RKO (cell line): Measurements from ENCODE around the gene TMEM31.
"Not testable (repeated sequence)": the region's sequence is repeated elsewhere in the genome, so short reads cannot be mapped to it uniquely, and the experiment has no call there.

Experiments
- DNase-seq: peaks from one replicate; pipeline ENCODE4 v3.0.0-alpha.2; 2016; ENCODE audit warnings: low spot score

Gene TMEM31

GRCh38 chrX:103726477-103726876 lies 15.8 kb downstream of the TMEM31 start:
- no peak for DNase-seq

- DNase-seq: no peak
These were observed 16.4 kb downstream of the TMEM31 start for GRCh38 chrX:103727115-103727514.

- no peak for DNase-seq
These were observed 18.3 kb downstream of the TMEM31 start for GRCh38 chrX:103729015-103729414.

GRCh38 chrX:103730147-103730795 lies 19.6 kb downstream of the TMEM31 start:
- DNase-seq: no peak

- DNase-seq: peak; percentile 14
These were observed 20.2 kb downstream of the TMEM31 start for GRCh38 chrX:103730796-103731493.

- no peak for DNase-seq
These were observed 22.3 kb downstream of the TMEM31 start for GRCh38 chrX:103733017-103733416.

GRCh38 chrX:103734125-103734760 lies 23.5 kb downstream of the TMEM31 start:
- DNase-seq: no peak

GRCh38 chrX:103737696-103738095 lies 27.0 kb downstream of the TMEM31 start:
- DNase-seq: no peak

- DNase-seq: no peak
These were observed 28.7 kb downstream of the TMEM31 start for GRCh38 chrX:103739421-103739820.

- DNase-seq: no peak
These were observed 31.2 kb downstream of the TMEM31 start for GRCh38 chrX:103741879-103742278.

- DNase-seq: no peak
These were observed 31.6 kb downstream of the TMEM31 start for GRCh38 chrX:103742339-103742738.

GRCh38 chrX:103747163-103747562 lies 36.5 kb downstream of the TMEM31 start:
- no peak for DNase-seq

- no peak for DNase-seq
These were observed 43.7 kb downstream of the TMEM31 start for GRCh38 chrX:103754401-103754800.

GRCh38 chrX:103756736-103757135 lies 46.0 kb downstream of the TMEM31 start:
- DNase-seq: no peak

- no peak for DNase-seq
These were observed 47.8 kb downstream of the TMEM31 start for GRCh38 chrX:103758555-103758954.

GRCh38 chrX:103763541-103763940 lies 52.8 kb downstream of the TMEM31 start:
- not testable (repeated sequence) for DNase-seq
